NCI-H345 treated with DMSO at 0.1 percent for 48 hours (cell line): Measurements from ENCODE around the gene PKMYT1.

ENCODE experiments used
- DNase-seq: peaks from one replicate; lab custom pipeline; 2025; ENCODE audit not compliant: unreplicated experiment; lab: John Stamatoyannopoulos, UW

Gene PKMYT1

DNA sequence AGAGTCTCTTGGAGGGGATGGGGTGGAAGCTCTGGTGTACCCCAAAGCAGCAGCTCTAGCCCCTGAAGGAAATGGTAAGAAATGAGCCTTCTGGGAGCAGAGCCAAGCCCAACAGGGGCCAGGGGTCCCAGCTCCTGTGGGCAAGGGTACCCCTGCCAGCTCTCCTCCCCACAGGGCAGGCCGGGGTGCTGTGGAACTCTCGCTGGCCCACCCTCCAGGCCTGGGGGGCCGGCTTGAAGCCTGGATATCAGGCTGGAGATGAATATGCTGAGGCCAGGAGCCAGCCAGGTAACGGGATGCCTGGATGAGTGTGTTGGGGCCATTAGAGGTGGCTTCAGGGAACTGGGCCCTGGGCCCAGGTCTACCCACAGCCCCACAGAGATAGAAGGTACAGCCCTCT is 20.3 kb upstream of the PKMYT1 start:
- DNase-seq, result no peak

DNA sequence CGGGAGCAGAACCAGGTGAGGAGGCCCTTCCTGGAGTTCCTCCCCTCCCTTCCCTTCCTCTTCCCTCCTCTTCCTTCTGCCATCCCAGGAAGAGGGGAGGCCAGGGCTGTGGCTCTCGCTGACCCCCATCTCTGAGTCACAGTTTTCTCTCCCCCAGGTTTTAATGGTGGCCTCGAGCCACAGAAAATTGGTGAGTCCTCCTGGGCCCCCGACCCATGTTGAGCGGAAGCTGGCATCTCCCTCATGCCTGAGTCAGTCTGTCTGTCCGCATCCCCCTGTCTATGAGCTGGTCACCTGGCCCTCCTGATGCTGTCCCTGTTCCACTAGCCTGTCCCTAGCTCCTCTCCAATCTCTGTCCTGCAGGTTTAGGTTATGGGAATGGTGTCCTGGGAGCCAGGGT is 19.7 kb upstream of the PKMYT1 start:
- no peak for DNase-seq

DNA sequence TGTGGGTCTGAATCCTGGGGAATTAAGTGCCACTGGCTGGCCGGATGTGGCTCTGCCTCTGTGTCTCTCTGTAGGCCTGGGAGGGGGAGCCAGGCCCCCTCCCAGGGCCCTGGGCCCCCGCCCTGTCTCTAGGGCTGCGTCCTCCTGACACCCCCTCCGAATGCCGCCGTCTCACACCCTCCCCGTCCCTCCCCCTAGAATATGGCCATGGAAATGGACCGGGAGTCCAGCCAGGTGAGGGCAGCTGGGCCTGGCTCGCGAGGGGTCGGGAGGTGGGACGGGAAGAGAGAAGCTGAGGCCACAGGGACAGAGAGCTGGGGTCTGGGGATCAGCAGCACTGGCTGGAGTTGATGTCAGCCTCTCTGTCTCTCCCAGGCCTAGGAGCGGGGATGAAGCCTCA is 16.1 kb upstream of the PKMYT1 start:
- no peak for DNase-seq

DNA sequence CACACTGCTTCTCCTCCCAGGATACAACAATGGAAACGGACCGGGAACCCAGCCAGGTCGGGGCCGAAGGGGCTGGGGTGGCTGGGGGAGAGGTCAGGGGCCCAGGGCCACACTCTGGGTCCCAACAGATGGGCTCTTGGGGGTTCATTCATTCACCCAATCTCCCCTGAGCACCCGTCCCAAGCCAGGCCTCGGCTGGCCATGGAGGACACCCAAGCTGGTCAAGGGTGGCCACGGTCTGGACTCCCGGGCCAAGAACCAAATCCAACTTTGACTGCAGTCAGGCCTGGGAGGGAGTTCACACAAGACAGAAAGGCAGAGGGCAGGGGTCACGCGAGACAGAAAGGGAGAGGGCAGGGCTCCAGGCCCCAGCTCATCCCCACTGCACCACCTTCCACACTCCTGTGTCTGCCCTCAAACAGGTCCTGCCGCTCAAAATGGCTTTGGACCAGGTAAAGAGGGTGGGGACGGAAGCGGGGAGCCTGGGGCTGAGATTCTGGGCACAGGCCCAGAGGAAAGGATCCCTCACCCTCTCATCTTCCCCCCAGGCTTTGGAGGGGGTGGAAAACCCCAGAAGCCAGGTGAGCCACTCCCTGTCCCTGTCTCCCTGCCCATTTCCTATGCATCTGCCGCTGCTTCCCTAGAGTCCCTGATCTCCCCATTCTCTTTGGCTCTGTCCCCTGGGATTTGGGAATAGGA is 12.3 kb upstream of the PKMYT1 start:
- DNase-seq, result no peak

DNA sequence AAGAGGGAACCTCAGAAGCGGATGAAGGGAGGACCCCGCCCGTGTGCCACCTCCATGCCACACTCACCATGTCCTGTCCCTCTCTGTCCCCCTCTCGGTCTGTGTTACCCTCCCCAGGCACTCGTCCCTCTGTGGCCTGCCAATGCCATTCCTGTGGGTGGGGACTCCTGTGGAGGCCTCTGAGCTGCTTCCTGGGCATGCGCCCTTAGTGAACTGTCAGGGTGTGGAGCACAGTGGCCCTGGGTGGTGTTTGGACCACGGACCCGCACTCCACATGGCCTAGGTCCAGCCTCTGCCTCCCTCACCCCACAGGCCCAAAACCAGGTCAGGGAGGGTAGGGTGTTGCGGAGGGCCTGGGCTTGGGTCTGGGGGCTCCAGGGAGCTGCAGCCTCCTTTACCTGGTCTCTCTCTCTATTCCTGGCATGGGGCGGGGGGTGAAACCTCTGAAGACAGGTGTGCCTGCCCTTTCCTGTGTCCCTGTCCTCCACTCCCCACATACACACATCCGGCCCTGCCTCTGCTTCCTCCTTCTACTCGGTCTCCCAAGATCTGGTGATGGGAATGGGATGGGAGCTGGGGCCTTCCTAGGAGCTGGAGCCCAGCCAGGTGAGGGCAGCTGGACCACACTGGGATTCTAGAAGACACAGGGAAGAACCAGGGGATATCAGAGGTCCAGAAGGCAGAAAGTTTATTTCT is 11.5 kb upstream of the PKMYT1 start:
- no peak for DNase-seq

DNA sequence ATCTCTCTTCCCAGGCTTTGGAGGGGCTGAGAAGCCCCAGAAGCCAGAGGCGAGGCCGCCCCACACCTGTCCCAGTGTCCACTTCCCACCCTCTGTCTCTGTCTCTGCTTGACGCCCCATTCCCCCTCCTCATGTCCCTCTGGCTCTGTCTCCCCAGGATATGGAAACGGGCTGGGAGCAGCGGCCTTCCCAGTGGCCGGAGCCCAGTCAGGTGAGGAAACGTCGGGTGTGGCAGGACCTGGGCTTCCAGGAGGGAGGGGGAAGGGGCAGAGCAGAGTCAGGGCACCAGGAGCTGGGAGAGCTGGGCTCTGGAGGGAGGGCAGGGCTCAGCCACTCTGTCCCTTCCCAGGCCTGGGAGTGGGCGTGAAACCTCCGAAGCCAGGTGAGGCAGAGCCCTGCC is 10.6 kb upstream of the PKMYT1 start:
- no peak for DNase-seq

DNA sequence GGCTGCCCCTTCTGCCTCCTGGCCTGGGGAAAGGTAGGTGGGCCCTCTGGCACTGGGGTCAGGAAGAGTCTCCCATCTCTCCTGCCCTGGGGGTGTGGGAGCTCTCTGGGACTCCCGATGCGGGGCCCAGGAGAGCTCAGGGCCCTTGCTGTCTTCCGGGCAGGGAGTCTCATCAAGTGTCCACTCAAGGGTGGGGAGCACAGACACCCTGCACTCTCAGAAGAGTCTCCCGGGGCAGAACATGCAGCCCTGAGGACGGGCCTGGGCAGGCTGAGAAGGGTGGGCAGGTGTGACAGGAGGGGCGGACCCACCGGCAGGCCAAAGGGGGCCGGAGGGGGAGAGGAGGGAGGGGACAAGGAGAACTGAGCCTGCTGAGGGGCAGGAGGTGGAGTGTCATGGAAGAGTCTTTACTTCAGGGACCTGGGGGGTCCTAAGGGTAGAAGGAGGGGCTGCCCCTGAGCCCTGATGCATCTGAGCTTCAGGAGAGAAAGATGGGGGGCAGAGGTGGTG is 8.4 kb upstream of the PKMYT1 start:
- DNase-seq, result no peak

DNA sequence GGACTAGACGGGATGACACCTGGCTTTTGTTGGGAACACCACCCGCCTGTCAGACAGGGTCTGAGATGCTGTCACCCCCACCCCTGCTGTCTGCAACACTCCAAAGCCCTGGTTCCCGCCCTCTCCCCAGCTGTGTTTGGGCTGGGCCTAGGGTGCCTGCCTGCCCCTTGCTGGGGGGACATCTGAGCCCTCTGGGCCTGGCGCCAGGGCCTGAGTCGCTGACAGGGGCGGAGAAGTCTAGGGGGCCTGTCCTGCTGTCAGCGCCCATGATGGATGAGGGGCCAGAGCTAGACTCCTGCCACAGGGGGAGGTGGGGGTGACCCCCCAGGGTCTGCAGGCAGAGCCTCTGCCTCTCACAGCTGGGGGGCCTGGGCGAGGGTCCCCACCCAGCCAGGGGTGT is 7.6 kb upstream of the PKMYT1 start:
- DNase-seq, result peak; percentile 70

DNA sequence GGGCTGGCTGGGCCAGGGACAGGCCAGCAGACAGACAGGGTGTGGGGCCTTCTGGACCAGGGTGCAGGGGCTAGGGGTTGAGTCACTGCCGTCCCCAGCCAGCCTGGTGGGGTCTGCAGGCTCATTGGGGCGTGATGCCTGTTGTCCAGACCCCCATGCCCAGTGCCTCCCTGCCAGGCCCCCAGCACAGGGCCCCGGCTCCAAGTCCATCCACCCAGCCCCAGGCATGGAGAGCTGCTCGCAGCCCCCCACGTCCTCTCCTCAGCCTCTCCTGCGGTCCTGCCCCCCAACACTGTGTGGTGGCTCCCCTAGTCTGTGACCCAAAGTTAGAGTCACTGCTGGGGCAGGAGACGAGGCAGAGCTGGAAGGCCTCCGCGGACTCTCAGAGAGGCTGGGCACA is 7.0 kb upstream of the PKMYT1 start:
- DNase-seq, result no peak

DNA sequence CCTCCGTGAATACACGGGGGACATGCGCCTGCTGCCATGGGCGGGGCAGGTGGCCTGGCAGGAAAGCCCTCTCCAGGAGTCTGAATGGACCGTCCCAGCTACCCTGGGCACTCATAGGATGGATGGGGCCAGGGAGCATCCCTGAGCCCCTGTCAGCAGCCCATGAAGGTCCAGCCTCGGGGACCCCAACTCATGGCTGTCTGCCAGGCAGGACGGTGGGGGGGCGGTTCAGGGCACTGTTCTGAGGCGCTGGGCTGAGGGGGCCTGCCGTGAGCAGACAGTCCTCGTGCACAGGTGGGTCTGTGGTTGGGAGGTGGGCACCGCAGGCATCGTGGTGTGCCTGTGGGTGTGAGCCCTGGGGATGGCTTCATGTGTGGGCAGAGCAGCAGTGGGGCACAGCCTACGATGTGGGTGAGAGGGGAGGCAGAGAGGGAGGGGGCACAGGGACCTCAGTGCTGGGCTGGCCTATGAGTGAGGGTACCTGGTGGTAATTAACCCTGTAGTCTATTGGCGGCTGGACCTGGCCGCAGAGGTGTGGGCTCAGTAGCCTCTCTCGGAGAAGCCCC is 6.5 kb upstream of the PKMYT1 start:
- no peak for DNase-seq

DNA sequence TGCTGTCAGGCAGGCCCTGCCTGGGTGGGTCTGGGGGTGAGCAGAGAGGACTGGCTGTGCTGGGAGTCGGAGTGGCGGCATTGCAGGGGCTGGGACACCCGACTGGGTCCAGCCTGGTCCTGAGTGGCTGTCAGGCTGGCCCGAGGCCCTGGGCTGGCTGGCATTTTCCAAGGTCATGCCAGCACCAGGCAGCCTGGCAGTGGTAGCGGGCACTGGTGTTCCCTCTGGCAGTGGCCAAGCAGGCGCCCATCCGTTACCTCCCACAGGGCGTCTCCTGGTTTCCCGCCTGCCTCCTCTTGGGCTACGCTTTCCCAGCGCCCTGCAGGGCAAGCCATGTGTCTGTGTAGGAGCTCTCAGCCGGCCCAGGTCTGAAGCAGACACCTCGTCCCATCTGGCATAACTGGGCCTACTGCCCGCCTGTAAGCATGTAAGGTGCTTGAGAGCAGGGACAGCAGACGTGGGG is 5.7 kb upstream of the PKMYT1 start:
- no peak for DNase-seq

DNA sequence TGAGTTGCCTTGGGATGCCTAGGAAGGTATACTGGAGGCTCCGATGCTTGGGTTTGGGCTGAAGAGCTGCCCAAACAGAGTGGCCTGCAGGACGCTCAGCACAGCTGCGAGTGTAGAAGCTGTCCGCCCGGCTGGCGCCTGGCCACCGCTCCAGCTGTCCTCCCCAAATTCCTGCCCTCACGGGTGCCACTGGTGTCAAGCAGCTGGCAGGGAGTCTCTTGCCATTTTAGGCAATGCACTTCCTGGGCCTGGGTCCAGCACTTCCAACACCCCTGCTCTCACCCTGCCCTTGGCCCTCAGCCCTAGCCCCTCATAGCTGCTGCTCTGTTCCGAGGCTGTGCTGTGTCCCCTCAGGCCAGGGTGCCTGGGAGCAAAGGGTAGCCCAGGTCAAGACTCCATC is 5.2 kb upstream of the PKMYT1 start:
- DNase-seq, result no peak

DNA sequence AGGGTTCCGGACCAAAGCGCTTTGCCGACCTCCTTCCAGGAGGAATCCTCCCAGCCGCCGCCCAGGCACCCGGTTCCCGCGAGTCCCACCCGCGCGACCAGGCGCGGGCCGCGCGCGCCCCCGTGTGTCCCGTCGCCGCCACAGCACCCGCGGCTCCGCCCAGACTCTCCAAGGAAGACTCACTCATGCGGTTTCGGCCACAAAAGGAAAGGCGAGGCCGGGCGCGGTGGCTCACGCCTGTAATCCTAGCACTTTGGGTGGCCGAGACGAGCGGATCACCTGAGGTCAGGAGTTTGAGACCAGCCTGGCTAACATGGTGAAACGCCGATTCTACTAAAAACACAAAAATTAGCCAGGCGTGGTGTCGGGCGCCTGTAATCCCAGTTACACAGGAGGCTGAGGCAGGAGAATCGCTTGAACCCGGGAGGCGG is 3.5 kb upstream of the PKMYT1 start:
- DNase-seq, result peak; percentile 60

DNA sequence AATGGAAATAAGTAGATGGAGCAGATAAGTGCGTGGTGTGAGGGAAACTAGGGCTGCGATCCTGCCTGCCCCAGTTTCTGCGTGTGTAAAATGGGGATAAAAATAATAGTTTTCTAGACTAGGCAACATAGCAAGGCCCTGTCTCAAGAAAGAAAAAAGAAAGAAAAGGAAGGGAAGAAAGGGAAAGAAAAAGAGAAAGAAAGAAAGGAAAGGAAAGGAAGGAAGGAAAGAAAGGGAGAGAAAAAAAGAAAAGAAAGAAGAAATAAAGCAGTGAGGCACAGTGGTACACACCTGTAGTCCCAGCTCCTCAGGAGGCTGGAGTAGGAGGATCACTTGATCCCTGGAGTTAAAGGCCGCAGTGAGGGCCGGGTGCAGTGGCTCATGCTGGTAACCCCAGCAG is 2.2 kb upstream of the PKMYT1 start:
- DNase-seq, result no peak

DNA sequence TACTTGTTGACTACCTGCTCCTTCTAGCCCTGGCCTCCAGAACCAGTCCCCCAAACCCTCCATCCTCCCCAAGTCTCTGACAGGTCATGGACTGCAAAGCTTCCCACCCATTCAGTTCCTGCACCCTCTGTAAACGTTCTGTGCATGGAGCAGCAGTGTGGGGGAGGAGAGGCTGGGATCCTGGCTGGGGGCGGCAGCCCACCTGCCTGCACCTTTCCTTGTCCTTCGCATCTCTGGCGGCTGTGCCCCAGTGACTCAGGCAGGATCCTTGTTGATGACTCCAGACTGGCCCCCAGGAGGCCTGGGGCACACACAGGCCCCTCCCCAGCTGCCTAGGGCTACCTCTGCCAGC is 1.6 kb upstream of the PKMYT1 start:
- no peak for DNase-seq

DNA sequence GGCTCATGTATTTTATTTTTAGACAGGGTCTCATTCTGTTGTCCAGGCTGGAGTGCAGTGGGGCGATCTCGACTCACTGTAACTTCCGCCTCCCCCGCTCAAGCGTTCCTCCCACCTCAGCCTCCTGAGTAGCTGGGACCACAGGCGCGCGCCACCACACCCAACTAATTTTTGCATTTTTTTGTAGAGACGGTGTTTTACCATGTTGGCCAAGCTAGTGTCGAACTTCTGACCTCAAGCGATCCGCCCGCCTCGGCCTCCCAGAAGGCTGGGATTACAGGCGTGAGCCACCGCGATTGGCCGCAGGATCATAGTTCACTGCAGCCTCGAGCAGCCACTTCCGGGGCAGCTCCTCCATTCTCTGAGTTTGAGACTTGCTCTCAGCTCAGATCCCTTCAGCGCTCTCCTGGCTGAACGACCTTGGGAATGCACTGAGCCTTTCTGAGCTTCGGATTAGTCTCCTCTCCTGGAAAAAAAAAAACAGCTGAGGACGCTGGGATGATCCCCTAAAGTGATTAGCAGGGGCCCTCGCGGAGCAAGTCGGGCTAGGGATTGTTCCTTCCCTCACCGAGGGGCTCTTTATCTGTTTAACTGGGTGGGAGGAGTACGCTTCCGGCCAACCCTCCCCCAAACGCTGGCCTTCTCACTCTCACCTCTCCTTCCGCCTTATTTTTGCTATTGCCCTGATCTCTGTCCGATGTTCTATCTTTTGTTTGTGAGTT is 1.1 kb upstream of the PKMYT1 start:
- no peak for DNase-seq

DNA sequence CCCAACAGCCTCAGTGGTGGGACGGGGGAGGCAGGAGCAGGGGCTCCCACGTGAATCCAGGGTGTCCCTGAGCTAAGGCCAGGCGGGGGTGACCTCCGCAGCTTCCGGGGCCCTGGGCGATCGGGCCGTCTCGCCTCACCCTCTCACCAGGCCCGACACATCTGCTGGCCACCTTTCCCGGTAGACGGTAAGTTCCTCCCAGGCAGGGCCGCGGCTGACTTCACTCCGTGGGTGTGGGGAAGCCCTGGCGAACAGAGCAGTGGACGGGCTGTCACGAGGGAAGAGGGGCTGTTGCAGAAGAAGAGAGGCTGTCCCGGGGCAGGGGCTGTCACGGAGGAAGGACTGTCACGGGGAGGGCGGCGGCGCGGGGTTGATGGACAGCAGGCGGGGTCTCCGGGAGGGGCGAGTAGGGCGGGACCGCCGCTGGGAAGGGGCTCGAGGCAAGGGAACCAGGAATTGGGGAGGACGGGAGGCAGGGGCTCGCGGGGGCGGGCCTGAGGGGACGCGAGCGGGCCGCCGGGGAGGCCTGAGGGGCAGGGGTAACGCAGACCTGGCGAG is 498 bp downstream of the PKMYT1 start:
- DNase-seq, result no peak

DNA sequence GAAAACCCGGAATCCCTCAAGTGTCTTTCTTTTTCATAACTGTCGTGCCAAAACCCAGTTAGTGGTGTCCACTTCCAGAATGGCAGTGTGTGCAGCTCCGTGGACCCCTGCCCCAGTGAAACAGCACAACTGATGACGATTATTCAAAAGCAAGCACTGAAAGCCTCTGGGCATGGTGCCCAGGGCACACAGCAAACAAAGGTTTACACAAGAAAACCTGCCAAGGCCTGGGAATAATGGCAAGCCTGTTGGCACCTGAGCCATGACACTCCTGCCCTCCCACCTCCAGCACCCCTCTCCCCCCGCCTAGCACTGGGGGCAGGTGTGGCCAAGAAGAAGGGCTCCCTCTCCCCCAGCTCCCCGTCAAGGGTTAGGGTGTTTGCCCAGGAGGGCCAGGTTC is 2.8 kb downstream of the PKMYT1 start:
- peak; percentile 65 for DNase-seq

DNA sequence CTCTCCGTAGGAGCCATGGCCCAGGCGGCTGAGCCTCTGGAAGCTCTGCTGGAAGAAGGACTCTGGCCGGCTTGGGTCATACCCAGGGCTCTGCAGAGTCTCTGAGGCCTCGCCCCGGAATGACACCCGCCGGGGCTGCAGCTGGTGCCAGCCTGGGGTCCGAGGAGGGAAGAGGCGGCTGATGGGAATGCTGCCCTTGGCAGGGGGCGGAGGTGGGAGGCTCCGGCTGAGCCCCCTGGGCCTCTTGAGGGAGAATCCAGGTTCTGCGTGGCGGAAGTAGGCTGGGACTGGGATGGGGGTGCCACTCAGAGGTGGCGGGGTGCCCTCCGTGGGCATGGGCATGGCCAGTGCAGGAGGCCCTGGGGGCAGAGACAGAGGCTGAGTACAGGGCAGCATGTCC is 3.6 kb downstream of the PKMYT1 start:
- no peak for DNase-seq

DNA sequence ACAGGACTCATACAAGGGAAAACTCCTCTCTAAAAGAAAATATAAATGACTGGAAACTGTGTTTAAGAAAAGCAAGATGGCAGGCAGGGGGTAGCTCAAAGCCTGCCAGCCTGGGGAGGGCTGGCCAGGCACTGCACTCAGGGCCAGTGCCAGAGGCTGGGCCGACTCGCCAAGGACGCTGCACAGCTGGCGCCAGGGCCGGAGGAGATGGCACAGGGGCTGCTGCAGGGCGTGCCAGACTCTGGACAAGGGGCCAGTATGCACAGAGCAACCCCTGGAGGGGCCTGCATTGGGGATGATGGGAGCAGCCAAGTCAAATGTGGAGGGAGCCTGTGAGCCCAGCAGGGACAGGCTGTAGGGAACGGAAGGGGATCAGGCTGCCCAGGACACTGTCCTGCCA is 4.0 kb downstream of the PKMYT1 start:
- no peak for DNase-seq

DNA sequence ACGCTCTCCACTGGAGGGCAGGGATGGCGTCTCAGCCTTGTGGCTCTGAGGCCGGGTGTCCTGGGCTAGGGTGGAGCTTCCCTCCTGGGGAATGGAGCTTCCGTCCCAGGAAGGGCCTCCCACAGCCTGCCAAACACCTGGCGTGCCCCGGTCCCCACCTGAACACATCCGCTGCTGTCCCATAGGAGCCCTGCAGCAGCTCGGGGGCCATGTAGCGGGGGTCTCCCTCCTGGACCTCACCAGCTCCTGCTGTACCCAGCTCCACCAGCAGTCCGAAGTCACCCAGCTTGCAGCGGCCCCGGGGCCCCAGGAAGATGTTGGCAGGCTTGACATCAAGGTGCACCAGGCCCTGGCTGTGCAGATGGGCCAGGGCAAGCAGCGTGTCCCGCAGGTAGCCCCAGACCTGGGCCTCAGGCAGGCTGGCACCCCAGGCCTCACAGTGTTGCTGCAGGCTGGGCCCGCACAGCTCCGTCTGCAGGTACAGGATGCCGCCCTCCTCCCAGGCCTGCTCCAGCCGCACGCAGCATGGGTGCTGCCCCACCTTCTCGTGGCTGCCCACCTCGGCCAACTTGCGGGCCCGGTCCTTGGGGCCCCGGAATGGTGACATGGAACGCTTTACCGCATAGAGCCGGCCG is 5.0 kb downstream of the PKMYT1 start:
- no peak for DNase-seq
